Measurements from ENCODE around the gene MYO1E. TPM values are rescaled to one million over a fixed set of nuclear protein-coding genes. Genes with fewer than 3 reads are reported as not detected.

Gene MYO1E
- total and polyA plus RNA-seq, 2 of the 8 experiments (the other 6 are each of a cell fraction or from before 2014, with no cell fraction given), result 19.6 to 142 TPM

- TF ChIP-seq, protein P1, sequence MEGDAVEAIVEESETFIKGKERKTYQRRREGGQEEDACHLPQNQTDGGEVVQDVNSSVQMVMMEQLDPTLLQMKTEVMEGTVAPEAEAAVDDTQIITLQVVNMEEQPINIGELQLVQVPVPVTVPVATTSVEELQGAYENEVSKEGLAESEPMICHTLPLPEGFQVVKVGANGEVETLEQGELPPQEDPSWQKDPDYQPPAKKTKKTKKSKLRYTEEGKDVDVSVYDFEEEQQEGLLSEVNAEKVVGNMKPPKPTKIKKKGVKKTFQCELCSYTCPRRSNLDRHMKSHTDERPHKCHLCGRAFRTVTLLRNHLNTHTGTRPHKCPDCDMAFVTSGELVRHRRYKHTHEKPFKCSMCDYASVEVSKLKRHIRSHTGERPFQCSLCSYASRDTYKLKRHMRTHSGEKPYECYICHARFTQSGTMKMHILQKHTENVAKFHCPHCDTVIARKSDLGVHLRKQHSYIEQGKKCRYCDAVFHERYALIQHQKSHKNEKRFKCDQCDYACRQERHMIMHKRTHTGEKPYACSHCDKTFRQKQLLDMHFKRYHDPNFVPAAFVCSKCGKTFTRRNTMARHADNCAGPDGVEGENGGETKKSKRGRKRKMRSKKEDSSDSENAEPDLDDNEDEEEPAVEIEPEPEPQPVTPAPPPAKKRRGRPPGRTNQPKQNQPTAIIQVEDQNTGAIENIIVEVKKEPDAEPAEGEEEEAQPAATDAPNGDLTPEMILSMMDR (IDR thresholded peaks at IDR 0.05; ENCODE audit: control extremely low read depth in 1 of 3, insufficient read depth in 1 of 3, low read depth in 1 of 3, low read length in 3 of 3), result no peak
- TF ChIP-seq CHD2 (IDR thresholded peaks at IDR 0.05; ENCODE audit: low read length) (no peak), HDAC6 (IDR thresholded peaks at IDR 0.05; ENCODE audit: low read depth, low read length) (no peak), PHF8 (conservative IDR thresholded peaks at IDR 0.05; ENCODE audit: low read depth, low read length) (no peak)
These were observed 112.6 kb downstream of the MYO1E start (continued) for GRCh38 chr15:59260090-59260489.
